Measurements from ENCODE around the gene MBD4.
"Not testable (repeated sequence)": the region's sequence is repeated elsewhere in the genome, so short reads cannot be mapped to it uniquely, and the experiment has no call there.

The MBD4 gene

GRCh38 chr3:129399895-129400357 is 39.8 kb downstream of the MBD4 start:
- no CpG with 5 or more reads among the region's 8 CpGs for WGBS, 2 donors (ENCODE audit: extremely low coverage in 2 of 2, insufficient read length in 2 of 2, insufficient replicate concordance in 1 of 2)
- Histone ChIP-seq H2BK12ac (ENCODE audit: low read length) (no peak overlapping the region), H2AK5ac (ENCODE audit: low read depth, low read length) (no peak overlapping the region), H3K14ac (ENCODE audit: low read length) (no peak overlapping the region), H3K9ac (ENCODE audit: low read depth, low read length, poor library complexity) (no peak overlapping the region), H3K27ac (replicated peaks; ENCODE audit: low read length) (no peak overlapping the region), H3K9me3 (replicated peaks in 1 of 2; ENCODE audit: control insufficient read depth in 2 of 2, insufficient read depth in 1 of 2, low read depth in 1 of 2, low read length in 2 of 2) (no peaks in the 10 kb centered on the region), H4K91ac (ENCODE audit: low read depth, low read length, poor library complexity) (no peak overlapping the region), H3K4me2 (ENCODE audit: insufficient read depth, low read length, poor library complexity, severe bottlenecking) (no peak overlapping the region), H3K4ac (ENCODE audit: low read length) (no peak overlapping the region), H2AFZ (ENCODE audit: low read length) (peak overlapping the region; percentile 91), H2BK5ac (ENCODE audit: low read length) (no peak overlapping the region), H3K36me3 (replicated peaks in 1 of 2; ENCODE audit: control insufficient read depth in 2 of 2, insufficient read depth in 2 of 2, low read length in 2 of 2) (peaks cover 4 to 22% of the 10 kb centered on the region in 2 donors), H3K27me3 (ENCODE audit: control insufficient read depth in 3 of 3, insufficient read depth in 3 of 3, low read depth in 1 of 3, low read length in 3 of 3) (peaks cover 0 to 5% (median 0%) of the 10 kb centered on the region in 3 experiments), H3K79me1 (ENCODE audit: low read depth, low read length) (peaks cover 8% of the 10 kb centered on the region), H4K8ac (ENCODE audit: low read depth, low read length) (no peak overlapping the region), H3K4me3 (ENCODE audit: low read length in 2 of 2) (peak overlapping the region in 1 of 2 donors; percentile 97), H3K4me1 (ENCODE audit: control insufficient read depth in 2 of 2, insufficient read depth in 1 of 2, low read depth in 1 of 2, low read length in 2 of 2) (peaks cover 3 to 5% of the 10 kb centered on the region in 2 donors), H2BK15ac (ENCODE audit: low read length) (no peak overlapping the region), H2BK120ac (ENCODE audit: low read depth, low read length) (no peak overlapping the region), H3K18ac (ENCODE audit: low read length) (no peak overlapping the region), H3K23ac (ENCODE audit: low read depth, low read length, poor library complexity) (no peak overlapping the region)
- no peak for DNase-seq (ENCODE audit: low spot score)

- Histone ChIP-seq H3K4me3 (ENCODE audit: low read length in 2 of 2) (peak overlapping the region; percentile 85 to 97), H2BK15ac (ENCODE audit: low read length) (no peak overlapping the region), H3K79me1 (ENCODE audit: low read depth, low read length) (peaks cover 11% of the 10 kb centered on the region), H3K36me3 (replicated peaks in 1 of 2; ENCODE audit: control insufficient read depth in 2 of 2, insufficient read depth in 2 of 2, low read length in 2 of 2) (peaks cover 6 to 22% of the 10 kb centered on the region in 2 donors), H2BK12ac (ENCODE audit: low read length) (no peak overlapping the region), H2BK120ac (ENCODE audit: low read depth, low read length) (no peak overlapping the region), H3K14ac (ENCODE audit: low read length) (peak overlapping the region; percentile 87), H3K27me3 (ENCODE audit: control insufficient read depth in 3 of 3, insufficient read depth in 3 of 3, low read depth in 1 of 3, low read length in 3 of 3) (no peaks in the 10 kb centered on the region), H4K91ac (ENCODE audit: low read depth, low read length, poor library complexity) (no peak overlapping the region), H3K18ac (ENCODE audit: low read length) (no peak overlapping the region), H3K4me2 (ENCODE audit: insufficient read depth, low read length, poor library complexity, severe bottlenecking) (peak overlapping the region; percentile 63), H3K4ac (ENCODE audit: low read length) (no peak overlapping the region), H3K9me3 (replicated peaks in 1 of 2; ENCODE audit: control insufficient read depth in 2 of 2, insufficient read depth in 1 of 2, low read depth in 1 of 2, low read length in 2 of 2) (no peaks in the 10 kb centered on the region), H3K27ac (replicated peaks; ENCODE audit: low read length) (no peak overlapping the region), H3K23ac (ENCODE audit: low read depth, low read length, poor library complexity) (no peak overlapping the region), H2BK5ac (ENCODE audit: low read length) (no peak overlapping the region), H4K8ac (ENCODE audit: low read depth, low read length) (no peak overlapping the region), H3K4me1 (ENCODE audit: control insufficient read depth in 2 of 2, insufficient read depth in 1 of 2, low read depth in 1 of 2, low read length in 2 of 2) (peaks cover 3 to 5% of the 10 kb centered on the region in 2 donors), H2AFZ (ENCODE audit: low read length) (peak overlapping the region; percentile 91), H2AK5ac (ENCODE audit: low read depth, low read length) (no peak overlapping the region), H3K9ac (ENCODE audit: low read depth, low read length, poor library complexity) (peak overlapping the region; percentile 95)
- WGBS, 2 donors (ENCODE audit: extremely low coverage in 2 of 2, insufficient read length in 2 of 2, insufficient replicate concordance in 1 of 2): no CpG with 5 or more reads among the region's 25 CpGs
- DNase-seq (ENCODE audit: low spot score): peak; percentile 87
Observed at GRCh38 chr3:129399145-129399894, 40.4 kb downstream of the MBD4 start.

GRCh38 chr3:129398803-129399144 is 41.0 kb downstream of the MBD4 start:
- H2BK120ac ChIP-seq (ENCODE audit: low read depth, low read length): no peak overlapping the region
- H3K79me1 ChIP-seq (ENCODE audit: low read depth, low read length): peaks cover 11% of the 10 kb centered on the region
- no peak overlapping the region for H4K91ac ChIP-seq (ENCODE audit: low read depth, low read length, poor library complexity)
- peaks cover 3 to 5% of the 10 kb centered on the region in 2 donors for H3K4me1 ChIP-seq (ENCODE audit: control insufficient read depth in 2 of 2, insufficient read depth in 1 of 2, low read depth in 1 of 2, low read length in 2 of 2)
- H2BK12ac ChIP-seq (ENCODE audit: low read length): no peak overlapping the region
- H2BK5ac ChIP-seq (ENCODE audit: low read length): no peak overlapping the region
- no peak overlapping the region for H2AK5ac ChIP-seq (ENCODE audit: low read depth, low read length)
- H3K9me3 ChIP-seq (replicated peaks in 1 of 2; ENCODE audit: control insufficient read depth in 2 of 2, insufficient read depth in 1 of 2, low read depth in 1 of 2, low read length in 2 of 2): no peaks in the 10 kb centered on the region
- peak overlapping the region; percentile 95 for H3K9ac ChIP-seq (ENCODE audit: low read depth, low read length, poor library complexity)
- peak overlapping the region; percentile 85 to 97 for H3K4me3 ChIP-seq (ENCODE audit: low read length in 2 of 2)
- H3K27me3 ChIP-seq (ENCODE audit: control insufficient read depth in 3 of 3, insufficient read depth in 3 of 3, low read depth in 1 of 3, low read length in 3 of 3): no peaks in the 10 kb centered on the region
- H3K36me3 ChIP-seq (replicated peaks in 1 of 2; ENCODE audit: control insufficient read depth in 2 of 2, insufficient read depth in 2 of 2, low read length in 2 of 2): peaks cover 6 to 22% of the 10 kb centered on the region in 2 donors
- no peak for DNase-seq (ENCODE audit: low spot score)
- peak overlapping the region; percentile 87 for H3K18ac ChIP-seq (ENCODE audit: low read length)
- no CpG with 5 or more reads among the region's 18 CpGs for WGBS, 2 donors (ENCODE audit: extremely low coverage in 2 of 2, insufficient read length in 2 of 2, insufficient replicate concordance in 1 of 2)
- no peak overlapping the region for H4K8ac ChIP-seq (ENCODE audit: low read depth, low read length)
- H2BK15ac ChIP-seq (ENCODE audit: low read length): no peak overlapping the region
- peak overlapping the region; percentile 87 for H3K14ac ChIP-seq (ENCODE audit: low read length)
- no peak overlapping the region for H3K27ac ChIP-seq (replicated peaks; ENCODE audit: low read length)
- H2AFZ ChIP-seq (ENCODE audit: low read length): peak overlapping the region; percentile 91
- peak overlapping the region; percentile 63 for H3K4me2 ChIP-seq (ENCODE audit: insufficient read depth, low read length, poor library complexity, severe bottlenecking)
- no peak overlapping the region for H3K23ac ChIP-seq (ENCODE audit: low read depth, low read length, poor library complexity)
- no peak overlapping the region for H3K4ac ChIP-seq (ENCODE audit: low read length)

- not testable (repeated sequence) for H4K91ac ChIP-seq (ENCODE audit: low read depth, low read length, poor library complexity); H3K27me3 ChIP-seq (ENCODE audit: control insufficient read depth in 3 of 3, insufficient read depth in 3 of 3, low read depth in 1 of 3, low read length in 3 of 3); H2AK5ac ChIP-seq (ENCODE audit: low read depth, low read length); H2AFZ ChIP-seq (ENCODE audit: low read length); H2BK12ac ChIP-seq (ENCODE audit: low read length); H2BK120ac ChIP-seq (ENCODE audit: low read depth, low read length); H3K18ac ChIP-seq (ENCODE audit: low read length); H2BK15ac ChIP-seq (ENCODE audit: low read length); H3K4me3 ChIP-seq (ENCODE audit: low read length in 2 of 2); H3K4me2 ChIP-seq (ENCODE audit: insufficient read depth, low read length, poor library complexity, severe bottlenecking); H3K14ac ChIP-seq (ENCODE audit: low read length); H4K8ac ChIP-seq (ENCODE audit: low read depth, low read length); H3K27ac ChIP-seq (replicated peaks; ENCODE audit: low read length); H3K9ac ChIP-seq (ENCODE audit: low read depth, low read length, poor library complexity); H2BK5ac ChIP-seq (ENCODE audit: low read length); DNase-seq (ENCODE audit: low spot score); H3K9me3 ChIP-seq (replicated peaks in 1 of 2; ENCODE audit: control insufficient read depth in 2 of 2, insufficient read depth in 1 of 2, low read depth in 1 of 2, low read length in 2 of 2); H3K23ac ChIP-seq (ENCODE audit: low read depth, low read length, poor library complexity); H3K4ac ChIP-seq (ENCODE audit: low read length)
- Histone ChIP-seq H3K79me1 (ENCODE audit: low read depth, low read length) (peaks cover 11% of the 10 kb centered on the region), H3K36me3 (replicated peaks in 1 of 2; ENCODE audit: control insufficient read depth in 2 of 2, insufficient read depth in 2 of 2, low read length in 2 of 2) (peaks cover 29 to 61% of the 10 kb centered on the region in 2 donors), H3K4me1 (ENCODE audit: control insufficient read depth in 2 of 2, insufficient read depth in 1 of 2, low read depth in 1 of 2, low read length in 2 of 2) (peaks cover 6 to 10% of the 10 kb centered on the region in 2 donors)
- no CpG with 5 or more reads among the region's 17 CpGs for WGBS, 2 donors (ENCODE audit: extremely low coverage in 2 of 2, insufficient read length in 2 of 2, insufficient replicate concordance in 1 of 2)
Observed at GRCh38 chr3:129393760-129394564, 45.8 kb downstream of the MBD4 start.
